GM23338 (cell line): ENCODE measurements around the gene ACAD11. TPM values are rescaled to one million over a fixed set of nuclear protein-coding genes. Genes with fewer than 3 reads are reported as not detected.

Experiments used
- ATAC-seq: fragments of 200-7000 bp; cut with Tn5 transposase; 3 replicates; pipeline ENCODE4 v1.9.1; 2020
- DNase-seq: peaks from one replicate; pipeline ENCODE4 v3.0.0-alpha.2; 2015; ENCODE audit warnings: low spot score
- H2AFZ ChIP-seq: fragments of 200-600 bp; sonication (generic); 2 replicates; pipeline ENCODE4 v1.8.0; 2016; ENCODE audit warnings: antibody characterized with exemption, mild to moderate bottlenecking, moderate library complexity
- H3F3A ChIP-seq: fragments of 200-600 bp; sonication (generic); replicated peaks from 2 replicates; pipeline ENCODE4 v1.8.0; 2017; ENCODE audit warnings: antibody characterized with exemption, mixed run types, low read depth
- H3K27ac ChIP-seq: fragments of 200-600 bp; sonication (generic); 2 replicates; pipeline ENCODE4 v1.6.1; 2016; ENCODE audit warnings: low read depth
- H3K27me3 ChIP-seq: fragments of 200-600 bp; sonication (generic); 2 replicates; pipeline ENCODE4 v1.8.0; 2016; ENCODE audit warnings: mild to moderate bottlenecking, mixed run types, moderate library complexity; ENCODE audit not compliant: insufficient read depth
- H3K36me3 ChIP-seq: fragments of 200-600 bp; sonication (generic); 2 replicates; pipeline ENCODE4 v1.8.0; 2016; ENCODE audit warnings: mild to moderate bottlenecking; ENCODE audit not compliant: insufficient read depth
- H3K4me1 ChIP-seq: fragments of 200-600 bp; sonication (generic); 2 replicates; pipeline ENCODE4 v1.8.0; 2016; ENCODE audit warnings: mild to moderate bottlenecking, moderate library complexity; ENCODE audit not compliant: insufficient read depth
- H3K4me2 ChIP-seq: fragments of 200-600 bp; sonication (generic); 2 replicates; pipeline ENCODE4 v1.7.1; 2017; ENCODE audit warnings: mixed run types
- H3K4me3 ChIP-seq: fragments of 200-600 bp; sonication (generic); 2 replicates; pipeline ENCODE4 v1.6.1; 2016; ENCODE audit warnings: mixed run types
- H3K79me2 ChIP-seq: fragments of 200-600 bp; sonication (generic); replicated peaks from 2 replicates; pipeline ENCODE4 v1.8.0; 2017; ENCODE audit warnings: mild to moderate bottlenecking; ENCODE audit not compliant: insufficient read depth
- H3K9me2 ChIP-seq: fragments of 200-600 bp; sonication (generic); 2 replicates; pipeline ENCODE4 v1.8.0; 2017; ENCODE audit not compliant: insufficient read depth
- H4K20me1 ChIP-seq: fragments of 200-600 bp; sonication (generic); replicated peaks from 2 replicates; pipeline ENCODE4 v1.8.0; 2017; ENCODE audit warnings: mild to moderate bottlenecking; ENCODE audit not compliant: insufficient read depth
- H3K27ac Mint-ChIP-seq: 2 replicates; pipeline ENCODE4 v1.8.0; 2020; ENCODE audit warnings: inconsistent platforms, mild to moderate bottlenecking, moderate library complexity, mixed read lengths
- H3K27me3 Mint-ChIP-seq: 3 replicates; pipeline ENCODE4 v1.8.0; 2022; ENCODE audit warnings: low read depth, mild to moderate bottlenecking, moderate library complexity, mixed read lengths, inconsistent platforms; ENCODE audit not compliant: insufficient read depth, poor library complexity
- H3K36me3 Mint-ChIP-seq: 3 replicates; pipeline ENCODE4 v1.8.0; 2021; ENCODE audit warnings: low read depth, mild to moderate bottlenecking, inconsistent platforms, moderate library complexity, mixed read lengths
- H3K4me1 Mint-ChIP-seq: 3 replicates; pipeline ENCODE4 v1.8.0; 2020; ENCODE audit warnings: mild to moderate bottlenecking, inconsistent platforms, mixed read lengths
- H3K4me3 Mint-ChIP-seq: 3 replicates; pipeline ENCODE4 v1.8.0; 2021; ENCODE audit warnings: moderate library complexity, mild to moderate bottlenecking, inconsistent platforms, mixed read lengths
- H3K9me3 Mint-ChIP-seq: 3 replicates; pipeline ENCODE4 v1.8.0; 2020; ENCODE audit warnings: moderate library complexity, mild to moderate bottlenecking, inconsistent platforms, mixed read lengths
- CREB1 ChIP-seq: fragments of 250-450 bp; sonication (Bioruptor Pico); IDR thresholded peaks from 2 replicates; pipeline ENCODE4 v1.5.0; 2020; ENCODE audit warnings: low read depth, mild to moderate bottlenecking, moderate library complexity
- CTCF ChIP-seq, 2 experiments: fragments of 200-600 bp in 1 of 2; sonication (generic) in 1 of 2; conservative IDR thresholded peaks; 2 replicates each; pipeline versions ENCODE4 v1.5.1 to v1.6.1; 2016 to 2017; ENCODE audit warnings: antibody characterized with exemption in 2 of 2, low read depth in 2 of 2, mild to moderate bottlenecking in 2 of 2, moderate library complexity in 1 of 2
- ETS1 ChIP-seq: IDR thresholded peaks from 2 replicates; pipeline ENCODE4 v1.6.1; 2016; ENCODE audit warnings: antibody characterized with exemption
- EZH2phosphoT487 ChIP-seq: fragments of 200-600 bp; sonication (generic); IDR thresholded peaks from one replicate; pipeline ENCODE4 v1.8.1; 2018; ENCODE audit warnings: antibody characterized with exemption; ENCODE audit not compliant: unreplicated experiment
- JUNB ChIP-seq: IDR thresholded peaks from one replicate; pipeline ENCODE4 v1.6.1; 2016; ENCODE audit warnings: antibody characterized with exemption; ENCODE audit not compliant: unreplicated experiment
- NANOG ChIP-seq: IDR thresholded peaks from 2 replicates; pipeline ENCODE4 v1.6.1; 2016; ENCODE audit warnings: antibody characterized with exemption, borderline replicate concordance
- POLR2AphosphoS5 ChIP-seq: IDR thresholded peaks from 2 replicates; pipeline ENCODE4 v1.6.1; 2016; ENCODE audit warnings: antibody characterized with exemption, low read depth
- REST ChIP-seq: IDR thresholded peaks from one replicate; pipeline ENCODE4 v1.6.1; 2018; ENCODE audit warnings: antibody characterized with exemption; ENCODE audit not compliant: unreplicated experiment
- ZNF462 ChIP-seq: fragments of 250-450 bp; sonication (Bioruptor Pico); IDR thresholded peaks from 2 replicates; pipeline ENCODE4 v1.5.0; 2020; ENCODE audit warnings: mild to moderate bottlenecking, moderate library complexity
- polyA plus RNA-seq: library from polyadenylated mRNA; unstranded; fragments of >200 nt; fragmentation: Nextera tagmentation; extraction: Ambion mirVana; gene quantifications from 2 replicates; pipeline ENCODE4 v1.2.1, GENCODE V29; 2016
- total RNA-seq: library from RNA; depleted of rRNA; stranded (reverse); fragments of >200 nt; shearing (Covaris generic); gene quantifications from 2 replicates; pipeline ENCODE4 v1.2.3, GENCODE V29; 2014

Gene ACAD11
- total and polyA plus RNA-seq, 2 experiments from 2014 or later, result 11.4 to 17.1 TPM

GRCh38 chr3:132593241-132593946, 66.2 kb downstream of the ACAD11 start:
- Histone ChIP-seq H3K4me2 (no peak overlapping the region), H2AFZ (no peak overlapping the region), H3K4me1 (no peaks in the 10 kb centered on the region; the same call in 1 of the 2 replicates), H3K27ac (no peak overlapping the region), H3K9me2 (no peaks in the 10 kb centered on the region), H3K79me2 (no peaks in the 10 kb centered on the region), H4K20me1 (no peaks in the 10 kb centered on the region), H3K36me3 (no peaks in the 10 kb centered on the region), H3F3A (no peaks in the 10 kb centered on the region), H3K4me3 (no peak overlapping the region), H3K27me3 (no peaks in the 10 kb centered on the region)
- H3K4me3 Mint-ChIP-seq, result no peak overlapping the region
- ATAC-seq, result no peak
- no peaks in the 10 kb centered on the region for H3K9me3 Mint-ChIP-seq
- H3K27me3 Mint-ChIP-seq, result peaks cover 3% of the 10 kb centered on the region
- H3K4me1 Mint-ChIP-seq, result peaks cover 6% of the 10 kb centered on the region; the same call in 2 of the 3 replicates
- no peak for TF ChIP-seq CREB1 (CRISPR knock-in tag)
- no peak for TF ChIP-seq POLR2AphosphoS5
- no peak for TF ChIP-seq ZNF462
- no peak overlapping the region for H3K27ac Mint-ChIP-seq
- no peaks in the 10 kb centered on the region for H3K36me3 Mint-ChIP-seq
- DNase-seq, result no peak

GRCh38 chr3:132592216-132592615, 67.4 kb downstream of the ACAD11 start:
- Mint-ChIP-seq H3K27ac (no peak overlapping the region), H3K27me3 (peaks cover 3% of the 10 kb centered on the region), H3K9me3 (no peaks in the 10 kb centered on the region), H3K4me1 (peaks cover 6% of the 10 kb centered on the region; the same call in 2 of the 3 replicates), H3K4me3 (no peak overlapping the region), H3K36me3 (no peaks in the 10 kb centered on the region)
- no peaks in the 10 kb centered on the region for H3F3A ChIP-seq
- no peaks in the 10 kb centered on the region for H3K36me3 ChIP-seq
- H4K20me1 ChIP-seq, result no peaks in the 10 kb centered on the region
- no peak overlapping the region for H2AFZ ChIP-seq
- H3K4me2 ChIP-seq, result no peak overlapping the region
- no peaks in the 10 kb centered on the region for H3K79me2 ChIP-seq
- H3K27me3 ChIP-seq, result no peaks in the 10 kb centered on the region
- H3K4me3 ChIP-seq, result no peak overlapping the region
- no peaks in the 10 kb centered on the region; the same call in 1 of the 2 replicates for H3K4me1 ChIP-seq
- DNase-seq, result no peak
- no peaks in the 10 kb centered on the region for H3K9me2 ChIP-seq
- H3K27ac ChIP-seq, result no peak overlapping the region
- ATAC-seq, result no peak
- no peak for TF ChIP-seq NANOG
- no peak for TF ChIP-seq CTCF (conservative IDR thresholded peaks at IDR 0.05; ENCODE audit: low read depth in 2 of 2)
- TF ChIP-seq REST, result no peak
- no peak for TF ChIP-seq JUNB
- TF ChIP-seq EZH2phosphoT487, result no peak
- no peak for TF ChIP-seq ETS1
